ENCODE data around the gene LEFTY1.

The LEFTY1 gene

GRCh38 chr1:225853441-225853840 is 35.5 kb downstream of the LEFTY1 start:
- H3K27ac ChIP-seq = no peak overlapping the region
- ChIA-PET CTCF (no interaction called here), POLR2A (ENCODE audit: low non-redundant PET) (no interaction called here)
- no peak for DNase-seq (ENCODE audit: low spot score)
- no peak for TF ChIP-seq CTCF (conservative IDR thresholded peaks at IDR 0.05; ENCODE audit: low read depth)

- POLR2A ChIA-PET (ENCODE audit: low non-redundant PET) = no interaction called here
- CTCF ChIA-PET = interaction anchor here (0.6 to 0.9 kb wide), 2 partner anchors 24 to 378 kb away, joined by 3 read pairs; no protein-coding TSS in a partner anchor
- TF ChIP-seq CTCF (conservative IDR thresholded peaks at IDR 0.05; ENCODE audit: low read depth) = no peak
- H3K27ac ChIP-seq = peak overlapping the region; percentile 2; the same call in 1 of the 2 replicates
- no peak for DNase-seq (ENCODE audit: low spot score)
Observed at GRCh38 chr1:225852413-225853124, 36.4 kb downstream of the LEFTY1 start.

- DNase-seq (ENCODE audit: low spot score) = no peak
- ChIA-PET POLR2A (ENCODE audit: low non-redundant PET) (no interaction called here), CTCF (interaction anchor here (0.9 kb wide), 1 partner anchor 377 kb away, joined by 3 read pairs; no protein-coding TSS in a partner anchor)
- peak overlapping the region; percentile 2; the same call in 1 of the 2 replicates for H3K27ac ChIP-seq
- TF ChIP-seq CTCF (conservative IDR thresholded peaks at IDR 0.05; ENCODE audit: low read depth) = no peak
Observed at GRCh38 chr1:225851805-225852204, 37.1 kb downstream of the LEFTY1 start.

- no peak for DNase-seq (ENCODE audit: low spot score)
- POLR2A ChIA-PET (ENCODE audit: low non-redundant PET) = no interaction called here
- no peak for TF ChIP-seq CTCF (conservative IDR thresholded peaks at IDR 0.05; ENCODE audit: low read depth)
- CTCF ChIA-PET = interaction anchor here (1.1 kb wide), 1 partner anchor 137 kb away, joined by 3 read pairs; no protein-coding TSS in a partner anchor
- H3K27ac ChIP-seq = no peak overlapping the region
Observed at GRCh38 chr1:225850370-225850769, 38.6 kb downstream of the LEFTY1 start.

- POLR2A ChIA-PET (ENCODE audit: low non-redundant PET) = no interaction called here
- CTCF ChIA-PET = interaction anchor here (0.6 to 1.1 kb wide), 4 partner anchors 72 to 138 kb away, joined by 3 read pairs; partner anchors contain the start of gene SRP9
- TF ChIP-seq CTCF (conservative IDR thresholded peaks at IDR 0.05; ENCODE audit: low read depth) = no peak
- H3K27ac ChIP-seq = no peak overlapping the region
- DNase-seq (ENCODE audit: low spot score) = no peak
Observed at GRCh38 chr1:225849925-225850324, 39.0 kb downstream of the LEFTY1 start.

- CTCF ChIA-PET = no interaction called here
- no peak for TF ChIP-seq CTCF (conservative IDR thresholded peaks at IDR 0.05; ENCODE audit: low read depth)
- POLR2A ChIA-PET (ENCODE audit: low non-redundant PET) = no interaction called here
- peak overlapping the region; percentile 5; the same call in 1 of the 2 replicates for H3K27ac ChIP-seq
- DNase-seq (ENCODE audit: low spot score) = no peak
Observed at GRCh38 chr1:225848030-225848955, 40.7 kb downstream of the LEFTY1 start.
